GM12878 (cell line): Measurements from ENCODE around the gene POU2F1. TPM values are rescaled to one million over a fixed set of nuclear protein-coding genes. Genes with fewer than 3 reads are reported as not detected.
A peak's percentile ranks its signal among the peaks of the same experiment; 100 is the strongest.

Source experiments
- ATAC-seq: fragments of 200-7000 bp; cut with Tn5 transposase; 3 replicates; pipeline ENCODE4 v1.9.1; 2020; ENCODE audit warnings: mild to moderate bottlenecking, moderate library complexity
- BruUV-seq: library from RNA; stranded (reverse); fragments of 400-500 nt; replicated peaks from 2 replicates; lab custom pipeline; 2021; lab: Mats Ljungman, UMichigan
- CTCF ChIA-PET: fragments of 300-600 bp; sonication (Branson Sonifier 250); formaldehyde crosslinking; extraction: SDS; loops from one replicate; lab custom pipeline; 2021; ENCODE audit warnings: inconsistent platforms; lab: Yijun Ruan, JAX
- POLR2A ChIA-PET: fragments of 350-600 bp; formaldehyde crosslinking; extraction: SDS; loops from one replicate; lab custom pipeline; 2021; ENCODE audit warnings: inconsistent platforms; lab: Charles Lee
- RAD21 ChIA-PET: fragments of 300-600 bp; sonication (Branson Sonifier 250); formaldehyde crosslinking; loops from one replicate; lab custom pipeline; 2023; ENCODE audit warnings: antibody characterized with exemption; ENCODE audit not compliant: unreplicated experiment; lab: Charles Lee
- SMC1A ChIA-PET: fragments of 300-600 bp; sonication (Branson Sonifier 250); formaldehyde crosslinking; loops from one replicate; lab custom pipeline; 2023; ENCODE audit not compliant: unreplicated experiment, uncharacterized antibody; lab: Charles Lee
- DNase-seq: peaks from one replicate; pipeline ENCODE4 v3.0.0-alpha.2; 2011; ENCODE audit warnings: low read depth, low spot score
- FAIRE-seq: peaks from 3 replicates; lab custom pipeline; 2011; peaks lifted over from hg19 to GRCh38; lab: Jason Lieb, UNC
- H2AFZ ChIP-seq: 2 replicates; pipeline ENCODE4 v1.6.0; 2011; ENCODE audit warnings: low read depth, low read length, control low read depth; ENCODE audit not compliant: control insufficient read depth
- H3K27ac ChIP-seq: 2 replicates; pipeline ENCODE4 v1.5.1; 2011; ENCODE audit warnings: control low read depth; ENCODE audit not compliant: control insufficient read depth, insufficient read depth
- H3K27me3 ChIP-seq, 2 experiments: replicated peaks in 1 of 2; 2 replicates each; pipeline versions ENCODE4 v1.6.0 to v1.6.1; 2011; ENCODE audit warnings: low read length in 1 of 2; ENCODE audit not compliant: control insufficient read depth in 2 of 2, insufficient read depth in 2 of 2
- H3K36me3 ChIP-seq, 2 experiments: 2 replicates each; pipeline ENCODE4 v1.5.1; 2011; ENCODE audit warnings: low read length in 1 of 2; ENCODE audit not compliant: control insufficient read depth in 2 of 2, insufficient read depth in 2 of 2
- H3K4me1 ChIP-seq: 2 replicates; pipeline ENCODE4 v1.6.1; 2011; ENCODE audit warnings: mild to moderate bottlenecking, low read length, moderate library complexity, mixed read lengths; ENCODE audit not compliant: control insufficient read depth, insufficient read depth
- H3K4me2 ChIP-seq: 2 replicates; pipeline ENCODE4 v1.6.0; 2011; ENCODE audit warnings: control low read depth; ENCODE audit not compliant: control insufficient read depth, insufficient read depth
- H3K4me3 ChIP-seq: fragments of 200-600 bp; sonication (generic); 2 replicates; pipeline ENCODE4 v1.5.1; 2016
- H3K79me2 ChIP-seq: 2 replicates; pipeline ENCODE4 v1.6.0; 2011; ENCODE audit warnings: low read length; ENCODE audit not compliant: control insufficient read depth, insufficient read depth
- H3K9ac ChIP-seq: 2 replicates; pipeline ENCODE4 v1.8.0; 2011; ENCODE audit warnings: low read length, control low read depth, mixed read lengths; ENCODE audit not compliant: control insufficient read depth, insufficient read depth
- H3K9me3 ChIP-seq: replicated peaks from 3 replicates; pipeline ENCODE4 v1.5.1; 2011; ENCODE audit warnings: mild to moderate bottlenecking, low read length; ENCODE audit not compliant: control insufficient read depth, insufficient read depth
- H4K20me1 ChIP-seq: 2 replicates; pipeline ENCODE4 v1.6.0; 2011; ENCODE audit not compliant: control insufficient read depth, insufficient read depth
- BACH1 ChIP-seq: fragments of 450-650 bp; IDR thresholded peaks from 2 replicates; pipeline ENCODE4 v1.6.1; 2017; ENCODE audit warnings: mild to moderate bottlenecking, borderline replicate concordance
- CEBPB ChIP-seq, 2 experiments: fragments of 150-350 bp in 1 of 2; IDR thresholded peaks; 2 replicates each; pipeline ENCODE4 v1.6.1; 2012 to 2014; ENCODE audit warnings: low read depth in 2 of 2, low read length in 2 of 2, borderline replicate concordance in 1 of 2, inconsistent platforms in 1 of 2
- CHD1 ChIP-seq: IDR thresholded peaks from 2 replicates; pipeline ENCODE4 v1.6.1; 2012; ENCODE audit warnings: low read depth, low read length, improper control_type of control experiment
- ETV6 ChIP-seq, 2 experiments: fragments of 450-650 bp in 1 of 2; IDR thresholded peaks in 1 of 2; conservative IDR thresholded peaks in 1 of 2; 2 replicates each; pipeline ENCODE4 v1.6.1; 2014; ENCODE audit warnings: antibody characterized with exemption in 1 of 2, borderline replicate concordance in 1 of 2, low read depth in 1 of 2, mild to moderate bottlenecking in 1 of 2, moderate library complexity in 1 of 2
- FOXK2 ChIP-seq: fragments of 450-650 bp; IDR thresholded peaks from 2 replicates; pipeline ENCODE4 v1.6.1; 2017; ENCODE audit warnings: mild to moderate bottlenecking, moderate library complexity
- HDGF ChIP-seq: fragments of 450-650 bp; IDR thresholded peaks from 2 replicates; pipeline ENCODE4 v1.6.1; 2016; ENCODE audit warnings: antibody characterized with exemption
- KAT2A ChIP-seq: conservative IDR thresholded peaks from 2 replicates; pipeline ENCODE4 v1.6.1; 2011; ENCODE audit warnings: low read depth, low read length; ENCODE audit not compliant: control insufficient read depth
- LARP7 ChIP-seq: fragments of 450-650 bp; IDR thresholded peaks from 2 replicates; pipeline ENCODE4 v1.6.1; 2017; ENCODE audit warnings: mild to moderate bottlenecking
- NR2C2 ChIP-seq: IDR thresholded peaks from 2 replicates; pipeline ENCODE4 v1.6.1; 2011; ENCODE audit warnings: borderline replicate concordance, low read depth; ENCODE audit not compliant: control insufficient read depth, insufficient read length
- RELA ChIP-seq: fragments of 450-650 bp; IDR thresholded peaks from 2 replicates; pipeline ENCODE4 v1.8.0; 2014; ENCODE audit warnings: borderline replicate concordance; ENCODE audit not compliant: partially characterized antibody
- STAT3 ChIP-seq: IDR thresholded peaks from 2 replicates; pipeline ENCODE4 v1.6.1; 2011; ENCODE audit warnings: low read depth, low read length, improper control_type of control experiment
- ZNF274 ChIP-seq: IDR thresholded peaks from one replicate; pipeline ENCODE4 v1.8.0; 2011; ENCODE audit not compliant: insufficient read length, insufficient read depth
- WGBS: methylation state at CpG from one replicate; pipeline ENCODE4 v1.1.6; 2016; ENCODE audit warnings: low lambda C conversion rate; ENCODE audit not compliant: insufficient replicate concordance, insufficient coverage; ENCODE audit errors: missing lambda C conversion rate; 5-methylcytosine and 5-hydroxymethylcytosine counted together
- in situ Hi-C: fragments of 300-500 bp; cut with MboI; formaldehyde crosslinking; loops from 9 replicates; pipeline ENCODE4 v1.14.3; 2018; ENCODE audit warnings: mixed read lengths
- intact Hi-C: fragments of 100-400 bp; cut with micrococcal nuclease; formaldehyde crosslinking; loops from one replicate; pipeline ENCODE4 v1.14.2; 2022; ENCODE audit not compliant: unreplicated experiment
- polyA plus RNA-seq, 11 experiments: library from polyadenylated mRNA; depleted of rRNA in 4 of 11; unstranded in 6 of 11; stranded (reverse) in 5 of 11; fragments of >200 nt; fragmentation: Nextera tagmentation in 4 of 11; fragmentation: Illumina TruSeq in 1 of 11; extraction: Ambion mirVana in 4 of 11; extraction: Trizol in 1 of 11; gene quantifications; 1 replicate in 1 of 11; 2 replicates in 10 of 11; pipeline versions ENCODE4 v1.2.1 to v1.2.3, GENCODE V29; 2011 to 2016; ENCODE audit warnings: inconsistent platforms in 2 of 11, missing spikeins in 2 of 11, low read depth in 1 of 11
- total RNA-seq, 4 experiments: library from RNA; depleted of rRNA in 3 of 4; stranded (reverse); fragments of >200 nt in 3 of 4; fragmentation: Illumina TruSeq in 1 of 4; extraction: Trizol in 1 of 4; gene quantifications; 2 replicates each; pipeline versions ENCODE4 v1.2.1 to v1.2.3, GENCODE V29; 2013 to 2021
- TF ChIP-seq, protein P1 (sequence below): fragments of 450-650 bp; conservative IDR thresholded peaks from 2 replicates; pipeline ENCODE4 v1.6.1; 2017; ENCODE audit warnings: mild to moderate bottlenecking, moderate library complexity
- TF ChIP-seq, protein P2 (sequence below): IDR thresholded peaks from 2 replicates; pipeline ENCODE4 v1.6.1; 2011; ENCODE audit warnings: low read depth, mild to moderate bottlenecking, low read length, moderate library complexity, borderline replicate concordance; ENCODE audit errors: extremely low read depth
- TF ChIP-seq, protein P3 (sequence below), 3 experiments: IDR thresholded peaks in 2 of 3; conservative IDR thresholded peaks in 1 of 3; 2 replicates each; pipeline ENCODE4 v1.5.1; 2011; ENCODE audit warnings: low read depth in 3 of 3, low read length in 3 of 3, mild to moderate bottlenecking in 3 of 3, control low read depth in 2 of 3, moderate library complexity in 2 of 3, inconsistent platforms in 1 of 3, mixed read lengths in 1 of 3; ENCODE audit not compliant: control insufficient read depth in 2 of 3, insufficient read depth in 1 of 3; ENCODE audit errors: extremely low read depth in 1 of 3

Gene POU2F1
- total and polyA plus RNA-seq, 10 of the 15 experiments (the other 5 are each of a cell fraction or from before 2014, with no cell fraction given), result 2.5 to 21.7 (median 12.5) TPM

DNA sequence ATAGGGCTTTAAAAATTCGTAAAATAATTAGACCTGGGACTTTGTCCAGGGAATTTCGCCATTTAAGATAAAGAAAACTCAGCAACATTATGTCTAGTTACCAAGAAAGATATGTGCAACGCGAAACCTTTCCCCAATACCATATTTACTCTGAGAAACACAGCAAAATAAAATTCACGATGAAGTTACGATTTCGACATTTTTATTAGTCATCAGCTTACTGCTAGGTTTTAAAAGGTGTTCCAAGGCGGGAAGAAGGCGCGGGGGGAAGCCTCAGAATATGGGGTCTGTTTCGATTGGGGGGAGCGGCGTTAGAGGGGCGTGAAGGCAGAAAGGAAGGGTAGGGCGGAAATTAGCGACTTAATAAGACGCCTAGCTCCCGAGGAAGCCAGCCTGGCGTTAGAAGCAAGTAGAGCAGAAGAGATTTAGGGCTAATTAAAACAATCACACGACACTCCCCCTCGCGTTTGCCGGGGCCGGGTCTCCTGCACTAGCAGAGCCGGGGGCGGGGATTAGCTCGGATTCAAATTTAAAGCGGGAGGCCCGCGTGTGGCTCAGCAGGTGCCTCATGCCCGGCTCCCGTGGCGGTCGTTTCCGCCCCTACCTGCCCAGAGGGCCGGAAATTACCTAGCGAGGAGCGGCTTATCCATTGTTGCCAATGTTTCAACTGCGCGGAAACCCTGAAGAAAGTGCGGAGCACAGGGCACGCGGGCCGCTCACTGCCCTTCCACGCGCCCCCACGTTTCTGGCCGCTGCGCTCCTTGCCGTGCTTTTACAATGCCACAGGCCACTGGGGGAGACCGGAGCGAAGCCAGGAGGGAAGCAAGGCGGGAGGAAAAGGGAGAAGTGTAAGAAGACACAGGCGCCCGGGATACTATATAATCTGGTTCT, 795 bp upstream of the POU2F1 start (continued):
- 0 out of 4 replicates have a peak, but pooled peaks of 1 of the 2 experiments have one; percentile 24 for TF ChIP-seq ETV6 (conservative IDR thresholded peaks at IDR 0.05 in 1 of 2, IDR thresholded peaks at IDR 0.05 in 1 of 2; ENCODE audit: borderline replicate concordance in 1 of 2, low read depth in 1 of 2)
- 0 out of 2 replicates have a peak, but pooled peaks have one; percentile 64 for TF ChIP-seq CHD1
- TF ChIP-seq FOXK2, result no peak
- TF ChIP-seq NR2C2, result no peak
- no peak for TF ChIP-seq CEBPB (IDR thresholded peaks at IDR 0.05; ENCODE audit: borderline replicate concordance in 1 of 2, low read depth in 2 of 2, low read length in 2 of 2)
- no peak for TF ChIP-seq HDGF
- TF ChIP-seq KAT2A, result no peak
- TF ChIP-seq ZNF274, result no peak
- TF ChIP-seq RELA, result peak; percentile 12
- no peak for TF ChIP-seq STAT3

DNA sequence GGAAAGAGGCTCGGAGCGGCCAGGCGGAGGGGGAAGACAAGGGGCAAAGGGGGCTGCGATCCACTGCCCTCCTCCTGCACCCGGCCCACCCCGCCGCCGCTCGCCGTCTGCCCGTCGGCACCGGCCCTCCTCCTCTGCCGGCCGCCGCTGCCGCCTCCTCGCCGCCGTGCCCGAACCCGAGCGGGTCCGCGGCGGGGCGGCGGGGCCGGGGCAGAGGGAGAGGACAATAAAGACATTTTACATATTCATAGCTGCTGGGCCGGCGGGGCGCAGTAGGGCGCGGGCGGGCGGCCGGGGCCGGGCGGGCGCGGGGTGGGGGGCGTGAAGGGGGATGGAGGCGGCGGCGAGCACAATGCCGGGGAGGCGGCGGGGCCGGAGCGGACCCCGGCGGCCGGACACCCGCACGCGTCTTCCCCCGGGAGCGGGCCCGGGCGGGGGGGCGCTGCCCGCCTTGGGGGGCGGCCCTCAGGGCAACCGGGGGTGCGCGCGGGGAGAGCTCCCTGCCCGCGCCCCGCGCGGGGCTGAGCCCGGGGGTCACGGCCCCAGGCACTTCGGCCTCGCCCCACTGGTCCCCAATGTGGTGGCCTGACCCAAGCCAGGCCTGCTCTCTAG, 546 bp downstream of the POU2F1 start:
- Histone ChIP-seq H3K27ac (peak overlapping the region; percentile 86), H2AFZ (peak overlapping the region; percentile 59), H3K9me3 (no peaks in the 10 kb centered on the region), H3K9ac (peak overlapping the region; percentile 83), H3K27me3 (no peaks in the 10 kb centered on the region), H4K20me1 (no peaks in the 10 kb centered on the region), H3K4me1 (peaks cover 10% of the 10 kb centered on the region; the same call in 1 of the 2 replicates), H3K4me2 (peak overlapping the region; percentile 38; the same call in 1 of the 2 replicates), H3K4me3 (peak overlapping the region; percentile 82), H3K79me2 (peaks cover 49% of the 10 kb centered on the region), H3K36me3 (no peaks in the 10 kb centered on the region)
- DNase-seq (no peak), FAIRE-seq (no peak), ATAC-seq (peak; percentile 29)
- BruUV-seq, result no TSS peak
- ChIA-PET RAD21 (interaction anchor here (0.9 to 7.5 kb wide), 26 partner anchors 10 to 409 kb away, joined by 3 to 124 read pairs (median 6); partner anchors contain the start of genes CREG1, RCSD1 and TADA1), CTCF (interaction anchor here (0.7 to 2.9 kb wide), 22 partner anchors 9 to 379 kb away, joined by 3 to 22 read pairs (median 5); no protein-coding TSS in a partner anchor), SMC1A (interaction anchor here (0.8 to 2.6 kb wide), 8 partner anchors 9 to 152 kb away, joined by 3 to 15 read pairs (median 8); no protein-coding TSS in a partner anchor), POLR2A (interaction anchor here (0.9 to 3.1 kb wide), 10 partner anchors 12 to 108 kb away, joined by 3 to 17 read pairs (median 5); no protein-coding TSS in a partner anchor)
- intact Hi-C loops (loop anchor here (2.0 to 5.0 kb wide), 5 partner anchors 41 to 491 kb away; no protein-coding TSS in a partner anchor), in situ Hi-C loops (no loop called here)
- WGBS, result under 1% methylated on average over 37 of the region's 76 CpGs
- TF ChIP-seq, protein P1, sequence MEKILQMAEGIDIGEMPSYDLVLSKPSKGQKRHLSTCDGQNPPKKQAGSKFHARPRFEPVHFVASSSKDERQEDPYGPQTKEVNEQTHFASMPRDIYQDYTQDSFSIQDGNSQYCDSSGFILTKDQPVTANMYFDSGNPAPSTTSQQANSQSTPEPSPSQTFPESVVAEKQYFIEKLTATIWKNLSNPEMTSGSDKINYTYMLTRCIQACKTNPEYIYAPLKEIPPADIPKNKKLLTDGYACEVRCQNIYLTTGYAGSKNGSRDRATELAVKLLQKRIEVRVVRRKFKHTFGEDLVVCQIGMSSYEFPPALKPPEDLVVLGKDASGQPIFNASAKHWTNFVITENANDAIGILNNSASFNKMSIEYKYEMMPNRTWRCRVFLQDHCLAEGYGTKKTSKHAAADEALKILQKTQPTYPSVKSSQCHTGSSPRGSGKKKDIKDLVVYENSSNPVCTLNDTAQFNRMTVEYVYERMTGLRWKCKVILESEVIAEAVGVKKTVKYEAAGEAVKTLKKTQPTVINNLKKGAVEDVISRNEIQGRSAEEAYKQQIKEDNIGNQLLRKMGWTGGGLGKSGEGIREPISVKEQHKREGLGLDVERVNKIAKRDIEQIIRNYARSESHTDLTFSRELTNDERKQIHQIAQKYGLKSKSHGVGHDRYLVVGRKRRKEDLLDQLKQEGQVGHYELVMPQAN, result 0 out of 2 replicates have a peak, but pooled peaks have one; percentile 38
- TF ChIP-seq BACH1 (peak; percentile 35; the same call in 1 of the 2 replicates), LARP7 (peak; percentile 49; the same call in 1 of the 2 replicates), NR2C2 (no peak)
- TF ChIP-seq, protein P2, sequence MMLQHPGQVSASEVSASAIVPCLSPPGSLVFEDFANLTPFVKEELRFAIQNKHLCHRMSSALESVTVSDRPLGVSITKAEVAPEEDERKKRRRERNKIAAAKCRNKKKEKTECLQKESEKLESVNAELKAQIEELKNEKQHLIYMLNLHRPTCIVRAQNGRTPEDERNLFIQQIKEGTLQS, result no peak
- TF ChIP-seq, protein P3, sequence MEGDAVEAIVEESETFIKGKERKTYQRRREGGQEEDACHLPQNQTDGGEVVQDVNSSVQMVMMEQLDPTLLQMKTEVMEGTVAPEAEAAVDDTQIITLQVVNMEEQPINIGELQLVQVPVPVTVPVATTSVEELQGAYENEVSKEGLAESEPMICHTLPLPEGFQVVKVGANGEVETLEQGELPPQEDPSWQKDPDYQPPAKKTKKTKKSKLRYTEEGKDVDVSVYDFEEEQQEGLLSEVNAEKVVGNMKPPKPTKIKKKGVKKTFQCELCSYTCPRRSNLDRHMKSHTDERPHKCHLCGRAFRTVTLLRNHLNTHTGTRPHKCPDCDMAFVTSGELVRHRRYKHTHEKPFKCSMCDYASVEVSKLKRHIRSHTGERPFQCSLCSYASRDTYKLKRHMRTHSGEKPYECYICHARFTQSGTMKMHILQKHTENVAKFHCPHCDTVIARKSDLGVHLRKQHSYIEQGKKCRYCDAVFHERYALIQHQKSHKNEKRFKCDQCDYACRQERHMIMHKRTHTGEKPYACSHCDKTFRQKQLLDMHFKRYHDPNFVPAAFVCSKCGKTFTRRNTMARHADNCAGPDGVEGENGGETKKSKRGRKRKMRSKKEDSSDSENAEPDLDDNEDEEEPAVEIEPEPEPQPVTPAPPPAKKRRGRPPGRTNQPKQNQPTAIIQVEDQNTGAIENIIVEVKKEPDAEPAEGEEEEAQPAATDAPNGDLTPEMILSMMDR (IDR thresholded peaks at IDR 0.05 in 2 of 3, conservative IDR thresholded peaks at IDR 0.05 in 1 of 3; ENCODE audit: control insufficient read depth in 2 of 3, extremely low read depth in 1 of 3, insufficient read depth in 1 of 3, low read depth in 3 of 3, low read length in 3 of 3), result no peak
